Neural cell (in vitro differentiated cells): ENCODE measurements around the gene SYP. TPM values are rescaled to one million over a fixed set of nuclear protein-coding genes. Genes with fewer than 3 reads are reported as not detected.
"Not testable (repeated sequence)": the region's sequence is repeated elsewhere in the genome, so short reads cannot be mapped to it uniquely, and the experiment has no call there.

Source experiments
- H2AFZ ChIP-seq: fragments of 200-600, 300-800 bp; sonication (generic), shearing (Covaris generic); 2 replicates; pipeline ENCODE4 v1.6.0; 2014; ENCODE audit warnings: low read depth, mild to moderate bottlenecking, antibody characterized with exemption, low read length, moderate library complexity
- H3F3A ChIP-seq: fragments of 200-600 bp; shearing (Covaris generic); 2 replicates; pipeline ENCODE4 v1.6.1; 2016; ENCODE audit warnings: mild to moderate bottlenecking, moderate library complexity, mixed read lengths, antibody characterized with exemption, low read length; ENCODE audit not compliant: insufficient read depth, poor library complexity, severe bottlenecking
- H3K27ac ChIP-seq: fragments of 200-600, 300-800 bp; sonication (generic), shearing (Covaris generic); 2 replicates; pipeline ENCODE4 v1.5.1; 2014; ENCODE audit warnings: mild to moderate bottlenecking, low read length, moderate library complexity
- H3K27me3 ChIP-seq: fragments of 300-800, 200-600 bp; sonication (generic), shearing (Covaris generic); 2 replicates; pipeline ENCODE4 v1.6.0; 2014; ENCODE audit warnings: mild to moderate bottlenecking, low read depth, low read length, moderate library complexity; ENCODE audit not compliant: insufficient read depth
- H3K36me3 ChIP-seq: fragments of 300-800, 200-600 bp; sonication (generic), shearing (Covaris generic); 2 replicates; pipeline ENCODE4 v1.5.1; 2014; ENCODE audit warnings: mild to moderate bottlenecking, antibody characterized with exemption, low read length, moderate library complexity; ENCODE audit not compliant: insufficient read depth
- H3K4me2 ChIP-seq: fragments of 300-800, 200-600 bp; sonication (generic), shearing (Covaris generic); 2 replicates; pipeline ENCODE4 v1.6.0; 2014; ENCODE audit warnings: mild to moderate bottlenecking, low read length
- H3K4me3 ChIP-seq: fragments of 300-800, 200-600 bp; sonication (generic), shearing (Covaris generic); 2 replicates; pipeline ENCODE4 v1.5.1; 2014; ENCODE audit warnings: mild to moderate bottlenecking, low read length, moderate library complexity
- H3K79me2 ChIP-seq: fragments of 200-600 bp; shearing (Covaris generic); replicated peaks from 2 replicates; pipeline ENCODE4 v1.6.0; 2014; ENCODE audit warnings: mild to moderate bottlenecking, low read length, moderate library complexity; ENCODE audit not compliant: insufficient read depth
- H3K9ac ChIP-seq: fragments of 300-800, 200-600 bp; sonication (generic), shearing (Covaris generic); 2 replicates; pipeline ENCODE4 v1.6.1; 2016; ENCODE audit warnings: mild to moderate bottlenecking, low read length, mixed read lengths
- H3K9me2 ChIP-seq: fragments of 200-600 bp; shearing (Covaris generic); 2 replicates; pipeline ENCODE4 v1.6.1; 2016; ENCODE audit warnings: mild to moderate bottlenecking, low read length, mixed read lengths; ENCODE audit not compliant: insufficient read depth
- H3K9me3 ChIP-seq: fragments of 200-600, 300-800 bp; sonication (generic), shearing (Covaris generic); 2 replicates; pipeline ENCODE4 v1.6.1; 2016; ENCODE audit warnings: mild to moderate bottlenecking, mixed run types, low read length, moderate library complexity, mixed read lengths
- H4K20me1 ChIP-seq: fragments of 200-600 bp; shearing (Covaris generic); 2 replicates; pipeline ENCODE4 v1.6.1; 2016; ENCODE audit warnings: mild to moderate bottlenecking, mixed run types; ENCODE audit not compliant: insufficient read depth
- CTCF ChIP-seq: fragments of 450-650 bp; IDR thresholded peaks from 2 replicates; pipeline ENCODE4 v1.5.1; 2014; ENCODE audit warnings: antibody characterized with exemption, mild to moderate bottlenecking, moderate library complexity; ENCODE audit not compliant: poor library complexity, severe bottlenecking
- EP300 ChIP-seq: fragments of 450-650 bp; conservative IDR thresholded peaks from 2 replicates; pipeline ENCODE4 v1.6.1; 2014; ENCODE audit warnings: antibody characterized with exemption, mild to moderate bottlenecking, moderate library complexity; ENCODE audit not compliant: poor library complexity, severe bottlenecking
- EZH2 ChIP-seq: fragments of 200-600, 300-800 bp; shearing (Covaris generic), sonication (generic); IDR thresholded peaks from 2 replicates; pipeline ENCODE4 v1.6.1; 2014; ENCODE audit warnings: antibody characterized with exemption, low read length, borderline replicate concordance, mild to moderate bottlenecking; ENCODE audit not compliant: insufficient read depth, poor library complexity, severe bottlenecking
- MXI1 ChIP-seq: fragments of 450-650 bp; conservative IDR thresholded peaks from 2 replicates; pipeline ENCODE4 v1.6.1; 2014; ENCODE audit warnings: antibody characterized with exemption, mild to moderate bottlenecking; ENCODE audit not compliant: poor library complexity, severe bottlenecking
- POLR2AphosphoS5 ChIP-seq: IDR thresholded peaks from 2 replicates; pipeline ENCODE4 v1.6.1; 2012
- RAD21 ChIP-seq: fragments of 450-650 bp; conservative IDR thresholded peaks from 2 replicates; pipeline ENCODE4 v1.6.1; 2014; ENCODE audit warnings: antibody characterized with exemption, mild to moderate bottlenecking, moderate library complexity
- SMC3 ChIP-seq: fragments of 450-650 bp; conservative IDR thresholded peaks from 2 replicates; pipeline ENCODE4 v1.6.1; 2014; ENCODE audit warnings: antibody characterized with exemption, mild to moderate bottlenecking, moderate library complexity; ENCODE audit not compliant: poor library complexity
- TAF1 ChIP-seq: IDR thresholded peaks from 2 replicates; pipeline ENCODE4 v1.6.1; 2012; ENCODE audit warnings: low read depth
- polyA plus RNA-seq: library from polyadenylated mRNA; depleted of rRNA; stranded (reverse); fragments of >200 nt; gene quantifications from 2 replicates; pipeline ENCODE4 v1.2.3, GENCODE V29; 2014
- TF ChIP-seq, protein P1 (sequence below): IDR thresholded peaks from 2 replicates; pipeline ENCODE4 v1.6.1; 2012; ENCODE audit warnings: borderline replicate concordance

The SYP gene
- polyA plus RNA-seq, 1 donor from 2014 or later, result 240 TPM

GRCh38 chrX:49174723-49175122, 25.3 kb downstream of the SYP start:
- no peak for TF ChIP-seq POLR2AphosphoS5
- TF ChIP-seq EP300, result no peak
- TF ChIP-seq MXI1, result no peak
- TF ChIP-seq RAD21, result no peak
- no peak for TF ChIP-seq TAF1
- TF ChIP-seq, protein P1, sequence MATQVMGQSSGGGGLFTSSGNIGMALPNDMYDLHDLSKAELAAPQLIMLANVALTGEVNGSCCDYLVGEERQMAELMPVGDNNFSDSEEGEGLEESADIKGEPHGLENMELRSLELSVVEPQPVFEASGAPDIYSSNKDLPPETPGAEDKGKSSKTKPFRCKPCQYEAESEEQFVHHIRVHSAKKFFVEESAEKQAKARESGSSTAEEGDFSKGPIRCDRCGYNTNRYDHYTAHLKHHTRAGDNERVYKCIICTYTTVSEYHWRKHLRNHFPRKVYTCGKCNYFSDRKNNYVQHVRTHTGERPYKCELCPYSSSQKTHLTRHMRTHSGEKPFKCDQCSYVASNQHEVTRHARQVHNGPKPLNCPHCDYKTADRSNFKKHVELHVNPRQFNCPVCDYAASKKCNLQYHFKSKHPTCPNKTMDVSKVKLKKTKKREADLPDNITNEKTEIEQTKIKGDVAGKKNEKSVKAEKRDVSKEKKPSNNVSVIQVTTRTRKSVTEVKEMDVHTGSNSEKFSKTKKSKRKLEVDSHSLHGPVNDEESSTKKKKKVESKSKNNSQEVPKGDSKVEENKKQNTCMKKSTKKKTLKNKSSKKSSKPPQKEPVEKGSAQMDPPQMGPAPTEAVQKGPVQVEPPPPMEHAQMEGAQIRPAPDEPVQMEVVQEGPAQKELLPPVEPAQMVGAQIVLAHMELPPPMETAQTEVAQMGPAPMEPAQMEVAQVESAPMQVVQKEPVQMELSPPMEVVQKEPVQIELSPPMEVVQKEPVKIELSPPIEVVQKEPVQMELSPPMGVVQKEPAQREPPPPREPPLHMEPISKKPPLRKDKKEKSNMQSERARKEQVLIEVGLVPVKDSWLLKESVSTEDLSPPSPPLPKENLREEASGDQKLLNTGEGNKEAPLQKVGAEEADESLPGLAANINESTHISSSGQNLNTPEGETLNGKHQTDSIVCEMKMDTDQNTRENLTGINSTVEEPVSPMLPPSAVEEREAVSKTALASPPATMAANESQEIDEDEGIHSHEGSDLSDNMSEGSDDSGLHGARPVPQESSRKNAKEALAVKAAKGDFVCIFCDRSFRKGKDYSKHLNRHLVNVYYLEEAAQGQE, result no peak
- TF ChIP-seq CTCF, result no peak
- TF ChIP-seq EZH2, result no peak
- no peak for TF ChIP-seq SMC3
- no peaks in the 10 kb centered on the region for H3K9me2 ChIP-seq
- no peak overlapping the region for H3K4me2 ChIP-seq

DNA sequence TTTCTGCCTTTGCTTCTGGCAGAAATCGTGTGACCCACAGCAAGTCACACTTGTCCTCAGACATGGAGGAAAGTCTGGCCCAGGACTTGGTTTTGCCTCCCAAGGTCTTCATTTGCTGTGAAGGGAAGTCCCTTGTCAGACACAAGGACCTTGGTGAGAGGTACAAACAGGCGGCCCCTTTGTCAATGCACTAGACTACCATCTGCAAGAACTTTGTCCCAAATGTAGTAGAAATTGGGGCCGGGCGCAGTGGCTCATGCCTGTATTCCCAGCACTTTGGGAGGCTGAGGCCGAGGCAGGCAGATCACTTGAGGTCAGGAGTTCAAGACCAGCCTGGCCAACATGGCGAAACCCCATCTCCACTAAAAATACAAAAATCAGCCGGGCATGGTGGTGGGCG, 26.4 kb downstream of the SYP start:
- not testable (repeated sequence) for H3K36me3 ChIP-seq, H3K79me2 ChIP-seq, H3K27ac ChIP-seq, H4K20me1 ChIP-seq, H3F3A ChIP-seq, H3K9me2 ChIP-seq, H2AFZ ChIP-seq, H3K4me3 ChIP-seq, H3K4me2 ChIP-seq, H3K9me3 ChIP-seq, H3K9ac ChIP-seq
- H3K27me3 ChIP-seq, result peaks cover 22% of the 10 kb centered on the region

More at GRCh38 chrX:49174723-49175122, 25.3 kb downstream of the SYP start:
- H3K27ac ChIP-seq, result no peak overlapping the region
- no peaks in the 10 kb centered on the region for H3K9me3 ChIP-seq
- no peaks in the 10 kb centered on the region for H3K36me3 ChIP-seq
- H3K9ac ChIP-seq, result no peak overlapping the region
- H3K4me3 ChIP-seq, result no peak overlapping the region
- H2AFZ ChIP-seq, result no peak overlapping the region
- H3K79me2 ChIP-seq, result no peaks in the 10 kb centered on the region
- no peaks in the 10 kb centered on the region for H3F3A ChIP-seq
- peaks cover 22% of the 10 kb centered on the region for H3K27me3 ChIP-seq
- H4K20me1 ChIP-seq, result no peaks in the 10 kb centered on the region

GRCh38 chrX:49172280-49172780, 27.7 kb downstream of the SYP start:
- H2AFZ ChIP-seq, result no peak overlapping the region
- no peaks in the 10 kb centered on the region for H3K36me3 ChIP-seq
- H3F3A ChIP-seq, result no peaks in the 10 kb centered on the region
- no peak overlapping the region for H3K9ac ChIP-seq
- no peak for TF ChIP-seq EZH2
- TF ChIP-seq, protein P1, result no peak
- TF ChIP-seq CTCF, result no peak
- TF ChIP-seq SMC3, result no peak
- no peak for TF ChIP-seq POLR2AphosphoS5
- TF ChIP-seq RAD21, result no peak
- peak overlapping the region; percentile 56 for H3K4me3 ChIP-seq
- no peak overlapping the region for H3K4me2 ChIP-seq
- no peaks in the 10 kb centered on the region for H3K79me2 ChIP-seq
- no peak overlapping the region for H3K27ac ChIP-seq
- H3K9me2 ChIP-seq, result no peaks in the 10 kb centered on the region
- peaks cover 22% of the 10 kb centered on the region for H3K27me3 ChIP-seq
- no peaks in the 10 kb centered on the region for H4K20me1 ChIP-seq
- H3K9me3 ChIP-seq, result no peaks in the 10 kb centered on the region
